K562 (cell line): ENCODE data around the gene ZP3. TPM values are rescaled to one million over a fixed set of nuclear protein-coding genes. Genes with fewer than 3 reads are reported as not detected.

Experiments used
- ARNT ChIP-seq, 2 experiments: fragments of 450-650 bp; IDR thresholded peaks; 2 replicates each; pipeline ENCODE4 v1.6.1; 2016; ENCODE audit warnings: mild to moderate bottlenecking in 1 of 2
- ASH1L ChIP-seq: fragments of 450-650 bp; IDR thresholded peaks from 2 replicates; pipeline ENCODE4 v1.6.1; 2018; ENCODE audit warnings: borderline replicate concordance, mild to moderate bottlenecking, low read depth; ENCODE audit not compliant: partially characterized antibody
- DPF2 ChIP-seq: fragments of 450-650 bp; IDR thresholded peaks from 2 replicates; pipeline ENCODE4 v1.6.1; 2016
- ETV5 ChIP-seq: sonication (generic); formaldehyde crosslinking; IDR thresholded peaks from 2 replicates; pipeline ENCODE4 v1.4.0; 2020; ENCODE audit warnings: low read depth, mild to moderate bottlenecking, missing genetic modification reagents
- ETV6 ChIP-seq, 3 experiments: fragments of 150-350 bp in 1 of 3; sonication (generic) in 1 of 3; formaldehyde crosslinking in 1 of 3; IDR thresholded peaks; 2 replicates each; pipeline versions ENCODE4 v1.6.1 to v1.8.0; 2014 to 2022; ENCODE audit warnings: borderline replicate concordance in 2 of 3, low read depth in 2 of 3, antibody characterized with exemption in 1 of 3, low read length in 1 of 3, mild to moderate bottlenecking in 1 of 3, missing genetic modification reagents in 1 of 3
- GATAD2A ChIP-seq: fragments of 450-650 bp; IDR thresholded peaks from 2 replicates; pipeline ENCODE4 v1.6.1; 2017
- GTF2F1 ChIP-seq: IDR thresholded peaks from 2 replicates; pipeline ENCODE4 v1.6.1; 2011; ENCODE audit warnings: low read depth, low read length, improper control_type of control experiment
- KDM2B ChIP-seq: fragments of 250-450 bp; sonication (Bioruptor Pico); IDR thresholded peaks from 2 replicates; pipeline ENCODE4 v1.8.0; 2021; ENCODE audit warnings: mild to moderate bottlenecking, moderate library complexity
- MAFG ChIP-seq: fragments of 450-650 bp; conservative IDR thresholded peaks from 2 replicates; pipeline ENCODE4 v1.6.1; 2016; ENCODE audit warnings: missing genetic modification characterization, missing compliant biosample characterization
- MTA3 ChIP-seq: fragments of 450-650 bp; formaldehyde crosslinking; IDR thresholded peaks from 2 replicates; pipeline ENCODE4 v1.6.1; 2017; ENCODE audit warnings: mild to moderate bottlenecking, borderline replicate concordance
- POLR2H ChIP-seq: IDR thresholded peaks from 2 replicates; pipeline ENCODE4 v1.6.1; 2016; ENCODE audit warnings: missing genetic modification characterization, low read depth, mild to moderate bottlenecking, control low read depth, missing compliant biosample characterization, moderate library complexity
- SMARCE1 ChIP-seq: fragments of 450-650 bp; IDR thresholded peaks from 2 replicates; pipeline ENCODE4 v1.7.1; 2016; ENCODE audit warnings: mild to moderate bottlenecking
- ZNF584 ChIP-seq: fragments of 200-800 bp; sonication (Bioruptor generic); IDR thresholded peaks from 2 replicates; pipeline ENCODE4 v1.6.1; 2016; ENCODE audit warnings: low read depth, mild to moderate bottlenecking, missing genetic modification characterization, missing compliant biosample characterization
- polyA plus RNA-seq, 8 experiments: library from polyadenylated mRNA; depleted of rRNA in 4 of 8; stranded (reverse) in 5 of 8; unstranded in 3 of 8; fragments of >200 nt; fragmentation: Nextera tagmentation in 2 of 8; fragmentation: Illumina TruSeq in 1 of 8; extraction: Ambion mirVana in 2 of 8; extraction: Trizol in 1 of 8; gene quantifications; 2 replicates each; pipeline versions ENCODE4 v1.2.1 to v1.2.3, GENCODE V29; 2011 to 2014; ENCODE audit warnings: inconsistent platforms in 1 of 8, missing spikeins in 1 of 8
- total RNA-seq, 7 experiments: library from RNA; depleted of rRNA in 6 of 7; stranded (reverse); fragments of >200 nt in 6 of 7; fragmentation: Illumina TruSeq in 2 of 7; extraction: Trizol in 2 of 7; gene quantifications; 2 replicates each; pipeline versions ENCODE4 v1.2.1 to v1.2.3, GENCODE V29; 2011 to 2021; ENCODE audit warnings: low replicate concordance in 1 of 7
- TF ChIP-seq, protein P1 (sequence below): fragments of 200-800 bp; sonication (Bioruptor generic); IDR thresholded peaks from 2 replicates; pipeline ENCODE4 v1.6.1; 2017; ENCODE audit warnings: missing genetic modification characterization, missing compliant biosample characterization
- TF ChIP-seq, protein P2 (sequence below): fragments of 450-650 bp; IDR thresholded peaks from 2 replicates; pipeline ENCODE4 v1.7.1; 2018; ENCODE audit warnings: mild to moderate bottlenecking, low read depth; ENCODE audit not compliant: partially characterized antibody
- TF ChIP-seq, protein P3 (sequence below), 2 experiments: fragments of 200-800 bp in 1 of 2; sonication (Bioruptor generic) in 1 of 2; sonication (generic) in 1 of 2; formaldehyde crosslinking in 1 of 2; IDR thresholded peaks in 1 of 2; conservative IDR thresholded peaks in 1 of 2; 2 replicates each; pipeline versions ENCODE4 v1.5.0 to v1.6.1; 2016 to 2020; ENCODE audit warnings: missing compliant biosample characterization in 1 of 2, missing genetic modification characterization in 1 of 2, missing genetic modification reagents in 1 of 2
- TF ChIP-seq, protein P4 (sequence below), 2 experiments: fragments of 250-450 bp in 1 of 2; fragments of 450-650 bp in 1 of 2; sonication (Bioruptor Pico) in 1 of 2; IDR thresholded peaks; 2 replicates each; pipeline versions ENCODE4 v1.6.1 to v1.8.0; 2016 to 2021; ENCODE audit warnings: mild to moderate bottlenecking in 2 of 2, moderate library complexity in 2 of 2, missing compliant biosample characterization in 1 of 2, missing genetic modification characterization in 1 of 2

Gene ZP3
- total and polyA plus RNA-seq, 9 of the 15 experiments (the other 6 are each of a cell fraction or from before 2014, with no cell fraction given): 1.4 to 3.8 (median 2.4) TPM

DNA sequence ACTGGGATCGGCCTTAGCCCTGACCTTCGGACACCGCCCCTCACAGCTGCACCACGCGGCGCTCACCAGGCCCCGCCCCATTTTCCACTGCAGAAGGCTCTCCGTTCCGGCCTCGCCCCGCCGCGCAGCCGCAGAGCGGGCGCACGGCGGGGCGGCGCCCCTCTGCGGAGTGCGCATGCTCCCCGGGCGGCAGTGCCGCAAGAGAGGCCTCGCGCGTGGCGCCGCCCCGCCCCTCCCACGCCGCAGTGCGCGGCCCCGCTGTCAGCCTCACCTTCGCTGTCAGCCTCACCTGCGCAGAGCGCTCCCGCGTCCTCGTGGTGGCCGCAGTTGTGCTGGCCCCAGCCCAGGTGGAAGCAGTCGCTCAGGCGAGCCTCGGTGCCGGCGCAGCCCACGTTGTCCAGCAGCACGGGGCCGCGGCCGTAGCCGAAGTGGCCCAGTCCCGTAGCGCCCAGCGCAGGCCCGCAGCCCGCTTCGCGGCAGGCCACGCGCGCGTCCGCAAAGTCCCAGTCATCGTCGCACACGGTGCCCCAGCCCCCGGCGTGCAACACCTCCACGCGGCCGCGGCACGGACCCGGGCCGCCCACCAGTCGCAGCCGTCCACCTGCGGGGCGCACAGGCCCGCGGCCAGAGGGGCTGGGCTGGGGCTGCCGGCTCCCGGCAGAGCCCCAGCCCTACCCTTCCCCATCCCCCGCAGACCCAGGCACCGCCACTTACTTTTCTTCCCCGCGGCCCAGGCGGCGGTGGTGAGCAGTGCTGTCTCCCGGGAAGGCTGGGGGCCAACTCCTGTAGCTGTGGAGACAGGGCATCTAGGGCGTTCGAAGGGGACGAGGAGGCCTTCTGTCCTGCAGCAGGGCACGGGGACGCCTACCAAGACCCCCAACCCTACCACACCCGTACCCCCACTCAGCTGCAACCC, 31.4 kb upstream of the ZP3 start (continued):
- TF ChIP-seq DPF2: no peak
- TF ChIP-seq, protein P1, sequence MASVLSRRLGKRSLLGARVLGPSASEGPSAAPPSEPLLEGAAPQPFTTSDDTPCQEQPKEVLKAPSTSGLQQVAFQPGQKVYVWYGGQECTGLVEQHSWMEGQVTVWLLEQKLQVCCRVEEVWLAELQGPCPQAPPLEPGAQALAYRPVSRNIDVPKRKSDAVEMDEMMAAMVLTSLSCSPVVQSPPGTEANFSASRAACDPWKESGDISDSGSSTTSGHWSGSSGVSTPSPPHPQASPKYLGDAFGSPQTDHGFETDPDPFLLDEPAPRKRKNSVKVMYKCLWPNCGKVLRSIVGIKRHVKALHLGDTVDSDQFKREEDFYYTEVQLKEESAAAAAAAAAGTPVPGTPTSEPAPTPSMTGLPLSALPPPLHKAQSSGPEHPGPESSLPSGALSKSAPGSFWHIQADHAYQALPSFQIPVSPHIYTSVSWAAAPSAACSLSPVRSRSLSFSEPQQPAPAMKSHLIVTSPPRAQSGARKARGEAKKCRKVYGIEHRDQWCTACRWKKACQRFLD (CRISPR knock-in tag): peak; percentile 89; the same call in 1 of the 2 replicates
- TF ChIP-seq SMARCE1: no peak
- no peak for TF ChIP-seq ASH1L
- no peak for TF ChIP-seq MAFG
- TF ChIP-seq KDM2B: peak; percentile 94
- TF ChIP-seq, protein P2, sequence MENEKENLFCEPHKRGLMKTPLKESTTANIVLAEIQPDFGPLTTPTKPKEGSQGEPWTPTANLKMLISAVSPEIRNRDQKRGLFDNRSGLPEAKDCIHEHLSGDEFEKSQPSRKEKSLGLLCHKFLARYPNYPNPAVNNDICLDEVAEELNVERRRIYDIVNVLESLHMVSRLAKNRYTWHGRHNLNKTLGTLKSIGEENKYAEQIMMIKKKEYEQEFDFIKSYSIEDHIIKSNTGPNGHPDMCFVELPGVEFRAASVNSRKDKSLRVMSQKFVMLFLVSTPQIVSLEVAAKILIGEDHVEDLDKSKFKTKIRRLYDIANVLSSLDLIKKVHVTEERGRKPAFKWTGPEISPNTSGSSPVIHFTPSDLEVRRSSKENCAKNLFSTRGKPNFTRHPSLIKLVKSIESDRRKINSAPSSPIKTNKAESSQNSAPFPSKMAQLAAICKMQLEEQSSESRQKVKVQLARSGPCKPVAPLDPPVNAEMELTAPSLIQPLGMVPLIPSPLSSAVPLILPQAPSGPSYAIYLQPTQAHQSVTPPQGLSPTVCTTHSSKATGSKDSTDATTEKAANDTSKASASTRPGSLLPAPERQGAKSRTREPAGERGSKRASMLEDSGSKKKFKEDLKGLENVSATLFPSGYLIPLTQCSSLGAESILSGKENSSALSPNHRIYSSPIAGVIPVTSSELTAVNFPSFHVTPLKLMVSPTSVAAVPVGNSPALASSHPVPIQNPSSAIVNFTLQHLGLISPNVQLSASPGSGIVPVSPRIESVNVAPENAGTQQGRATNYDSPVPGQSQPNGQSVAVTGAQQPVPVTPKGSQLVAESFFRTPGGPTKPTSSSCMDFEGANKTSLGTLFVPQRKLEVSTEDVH: no peak
- peak; percentile 70; the same call in 1 of the 2 replicates for TF ChIP-seq GTF2F1
- peak; percentile 76; the same call in 1 of the 2 replicates for TF ChIP-seq GATAD2A
- peak; percentile 72; the same call in 1 of the 2 replicates for TF ChIP-seq ZNF584 (CRISPR knock-in tag)
- TF ChIP-seq, protein P3, sequence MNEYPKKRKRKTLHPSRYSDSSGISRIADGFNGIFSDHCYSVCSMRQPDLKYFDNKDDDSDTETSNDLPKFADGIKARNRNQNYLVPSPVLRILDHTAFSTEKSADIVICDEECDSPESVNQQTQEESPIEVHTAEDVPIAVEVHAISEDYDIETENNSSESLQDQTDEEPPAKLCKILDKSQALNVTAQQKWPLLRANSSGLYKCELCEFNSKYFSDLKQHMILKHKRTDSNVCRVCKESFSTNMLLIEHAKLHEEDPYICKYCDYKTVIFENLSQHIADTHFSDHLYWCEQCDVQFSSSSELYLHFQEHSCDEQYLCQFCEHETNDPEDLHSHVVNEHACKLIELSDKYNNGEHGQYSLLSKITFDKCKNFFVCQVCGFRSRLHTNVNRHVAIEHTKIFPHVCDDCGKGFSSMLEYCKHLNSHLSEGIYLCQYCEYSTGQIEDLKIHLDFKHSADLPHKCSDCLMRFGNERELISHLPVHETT (CRISPR knock-in tag; conservative IDR thresholded peaks at IDR 0.05 in 1 of 2, IDR thresholded peaks at IDR 0.05 in 1 of 2): peak in 1 of 2 experiments; percentile 76; a peak in 2 of 4 replicates
- TF ChIP-seq ARNT (IDR thresholded peaks at IDR 0.05): no peak
- TF ChIP-seq POLR2H (tag): no peak
- TF ChIP-seq ETV6 (IDR thresholded peaks at IDR 0.05; ENCODE audit: borderline replicate concordance in 1 of 2, low read depth in 2 of 2, low read length in 1 of 2): peak in 1 of 2 experiments; percentile 33; a peak in 1 of 4 replicates
- peak; percentile 68; the same call in 1 of the 2 replicates for TF ChIP-seq ETV6 (CRISPR knock-in tag; IDR thresholded peaks at IDR 0.05; ENCODE audit: borderline replicate concordance)
- peak; percentile 38; the same call in 1 of the 2 replicates for TF ChIP-seq ETV5 (CRISPR knock-in tag)
- TF ChIP-seq, protein P4, sequence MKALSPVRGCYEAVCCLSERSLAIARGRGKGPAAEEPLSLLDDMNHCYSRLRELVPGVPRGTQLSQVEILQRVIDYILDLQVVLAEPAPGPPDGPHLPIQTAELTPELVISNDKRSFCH (CRISPR knock-in tag; IDR thresholded peaks at IDR 0.05): no peak
- TF ChIP-seq, protein P4 (tag; IDR thresholded peaks at IDR 0.05): peak; percentile 88
- peak; percentile 95 for TF ChIP-seq MTA3
